PC-3 (cell line): ENCODE data around the gene RHOBTB3. TPM values are rescaled to one million over a fixed set of nuclear protein-coding genes. Genes with fewer than 3 reads are reported as not detected.
"Not testable (repeated sequence)": the region's sequence is repeated elsewhere in the genome, so short reads cannot be mapped to it uniquely, and the experiment has no call there.

ENCODE experiments used
- ATAC-seq: fragments of 200-7000 bp; cut with Tn5 transposase; 2 replicates; pipeline ENCODE4 v1.9.1; 2020; ENCODE audit warnings: mild to moderate bottlenecking, moderate library complexity
- BruUV-seq: library from RNA; stranded (reverse); fragments of 400-500 nt; replicated peaks from 2 replicates; lab custom pipeline; 2021; lab: Mats Ljungman, UMichigan
- CTCF ChIA-PET: fragments of 300-600 bp; sonication (Branson Sonifier 250); formaldehyde crosslinking; loops from one replicate; lab custom pipeline; 2022; ENCODE audit warnings: antibody characterized with exemption; lab: Charles Lee
- POLR2A ChIA-PET: fragments of 300-600 bp; sonication (Branson Sonifier 250); formaldehyde crosslinking; loops from one replicate; lab custom pipeline; 2022; ENCODE audit warnings: antibody characterized with exemption; ENCODE audit not compliant: unreplicated experiment; lab: Charles Lee
- DNase-seq: peaks from one replicate; pipeline ENCODE4 v3.0.0-alpha.2; 2015
- H2AFZ ChIP-seq: fragments of 300-600 bp; sonication (generic); 2 replicates; pipeline ENCODE4 v1.6.0; 2016; ENCODE audit warnings: antibody characterized with exemption, low read length
- H3F3A ChIP-seq: fragments of 300-600 bp; sonication (generic); one replicate; pipeline ENCODE4 v1.6.0; 2017; ENCODE audit warnings: antibody characterized with exemption, low read length, control low read depth, mild to moderate bottlenecking; ENCODE audit not compliant: unreplicated experiment
- H3K27ac ChIP-seq: fragments of 300-600 bp; sonication (generic); 2 replicates; pipeline ENCODE4 v1.5.1; 2016; ENCODE audit warnings: mild to moderate bottlenecking, low read length
- H3K27me3 ChIP-seq: fragments of 300-600 bp; sonication (generic); 2 replicates; pipeline ENCODE4 v1.6.1; 2016; ENCODE audit warnings: low read length, mixed read lengths
- H3K36me3 ChIP-seq: fragments of 300-600 bp; sonication (generic); 2 replicates; pipeline ENCODE4 v1.6.1; 2016; ENCODE audit warnings: low read depth, mixed run types, low read length, mixed read lengths
- H3K4me1 ChIP-seq: fragments of 300-600 bp; sonication (generic); 2 replicates; pipeline ENCODE4 v1.5.1; 2016; ENCODE audit warnings: low read length; ENCODE audit not compliant: insufficient read depth
- H3K4me2 ChIP-seq: fragments of 300-600 bp; sonication (generic); 2 replicates; pipeline ENCODE4 v1.6.0; 2016; ENCODE audit warnings: low read length
- H3K4me3 ChIP-seq: fragments of 300-600 bp; sonication (generic); 2 replicates; pipeline ENCODE4 v1.5.1; 2016; ENCODE audit warnings: mild to moderate bottlenecking, low read length, mixed read lengths
- H3K79me2 ChIP-seq: fragments of 300-600 bp; sonication (generic); 2 replicates; pipeline ENCODE4 v1.6.1; 2017; ENCODE audit warnings: low read length, mixed read lengths
- H3K9ac ChIP-seq: fragments of 300-600 bp; sonication (generic); 2 replicates; pipeline ENCODE4 v1.6.0; 2016; ENCODE audit warnings: mild to moderate bottlenecking, low read length
- H3K9me2 ChIP-seq: fragments of 300-600 bp; sonication (generic); replicated peaks from 2 replicates; pipeline ENCODE4 v1.6.1; 2016; ENCODE audit warnings: mixed run types, low read length, mixed read lengths
- H3K9me3 ChIP-seq: fragments of 300-600 bp; sonication (generic); 2 replicates; pipeline ENCODE4 v1.6.1; 2016; ENCODE audit warnings: low read length, mixed read lengths
- H4K20me1 ChIP-seq: fragments of 300-600 bp; sonication (generic); 2 replicates; pipeline ENCODE4 v1.6.1; 2016; ENCODE audit warnings: low read length, mixed read lengths
- CTCF ChIP-seq: fragments of 300-600 bp; sonication (generic); conservative IDR thresholded peaks from 2 replicates; pipeline ENCODE4 v1.5.1; 2017; ENCODE audit warnings: antibody characterized with exemption, low read depth, mild to moderate bottlenecking, low read length
- EZH2 ChIP-seq: fragments of 300-600 bp; sonication (generic); IDR thresholded peaks from one replicate; pipeline ENCODE4 v1.6.1; 2017; ENCODE audit warnings: antibody characterized with exemption, mild to moderate bottlenecking, low read length; ENCODE audit not compliant: unreplicated experiment
- EZH2phosphoT487 ChIP-seq: fragments of 300-600 bp; sonication (generic); IDR thresholded peaks from 2 replicates; pipeline ENCODE4 v1.6.1; 2018; ENCODE audit warnings: mild to moderate bottlenecking, antibody characterized with exemption, low read length, borderline replicate concordance
- intact Hi-C: fragments of 100-400 bp; cut with micrococcal nuclease; formaldehyde crosslinking; loops from 2 replicates; pipeline ENCODE4 v1.9.0; 2023
- total RNA-seq: library from RNA; depleted of rRNA; stranded (reverse); fragments of >200 nt; gene quantifications from 2 replicates; pipeline ENCODE4 v1.2.3, GENCODE V29; 2014

The RHOBTB3 gene
- total RNA-seq, 1 experiment from 2014 or later = 16.3 TPM

GRCh38 chr5:95707055-95707454 lies 24.1 kb upstream of the RHOBTB3 start:
- ChIA-PET POLR2A (no interaction called here), CTCF (no interaction called here)
- no peaks in the 10 kb centered on the region for H3K9me2 ChIP-seq
- no peak for TF ChIP-seq CTCF
- no peak for TF ChIP-seq EZH2
- TF ChIP-seq EZH2phosphoT487 = no peak
- BruUV-seq = no TSS peak
- H3K9me3 ChIP-seq = no peaks in the 10 kb centered on the region
- no peaks in the 10 kb centered on the region for H3F3A ChIP-seq
- no peak overlapping the region for H3K4me2 ChIP-seq
- no peak overlapping the region for H2AFZ ChIP-seq
- H3K4me1 ChIP-seq = peaks cover 3% of the 10 kb centered on the region
- H3K79me2 ChIP-seq = no peaks in the 10 kb centered on the region
- H3K9ac ChIP-seq = no peak overlapping the region
- no peaks in the 10 kb centered on the region for H3K27me3 ChIP-seq
- intact Hi-C loops = no loop called here
- DNase-seq (no peak), ATAC-seq (no peak)
- H3K4me3 ChIP-seq = no peak overlapping the region
- H3K36me3 ChIP-seq = no peaks in the 10 kb centered on the region
- H3K27ac ChIP-seq = no peak overlapping the region
- no peaks in the 10 kb centered on the region for H4K20me1 ChIP-seq

GRCh38 chr5:95707534-95708188 lies 23.5 kb upstream of the RHOBTB3 start:
- ATAC-seq, H3K4me2 ChIP-seq, H3K9me2 ChIP-seq, H3K9ac ChIP-seq, H3K9me3 ChIP-seq, H3K4me3 ChIP-seq, H4K20me1 ChIP-seq, H2AFZ ChIP-seq, intact Hi-C loops, CTCF ChIA-PET, H3K27me3 ChIP-seq, H3K27ac ChIP-seq, BruUV-seq, H3K36me3 ChIP-seq, H3K79me2 ChIP-seq, H3K4me1 ChIP-seq, DNase-seq, POLR2A ChIA-PET, H3F3A ChIP-seq: not testable (repeated sequence)

GRCh38 chr5:95708876-95709275 lies 22.3 kb upstream of the RHOBTB3 start:
- DNase-seq (no peak), ATAC-seq (no peak)
- no peaks in the 10 kb centered on the region for H4K20me1 ChIP-seq
- H3K9ac ChIP-seq = no peak overlapping the region
- H3K9me2 ChIP-seq = no peaks in the 10 kb centered on the region
- H3K27me3 ChIP-seq = no peaks in the 10 kb centered on the region
- no peaks in the 10 kb centered on the region for H3F3A ChIP-seq
- no peaks in the 10 kb centered on the region for H3K79me2 ChIP-seq
- peaks cover 11% of the 10 kb centered on the region for H3K4me1 ChIP-seq
- H3K27ac ChIP-seq = no peak overlapping the region
- TF ChIP-seq EZH2 = no peak
- ChIA-PET POLR2A (no interaction called here), CTCF (no interaction called here)
- no peaks in the 10 kb centered on the region for H3K9me3 ChIP-seq
- H3K4me2 ChIP-seq = no peak overlapping the region
- H3K4me3 ChIP-seq = no peak overlapping the region
- no peaks in the 10 kb centered on the region for H3K36me3 ChIP-seq
- BruUV-seq = no TSS peak
- no peak overlapping the region for H2AFZ ChIP-seq
- intact Hi-C loops = no loop called here
